Pancreas (tissue), 10 donors: ENCODE data around the gene FBXO34. TPM values are rescaled to one million over a fixed set of nuclear protein-coding genes. Genes with fewer than 3 reads are reported as not detected.
"Not testable (repeated sequence)": the region's sequence is repeated elsewhere in the genome, so short reads cannot be mapped to it uniquely, and the experiment has no call there.

Experiments
- ATAC-seq, 4 donors: fragments of 200-7000 bp; cut with Tn5 transposase; one replicate each; pipeline versions ENCODE4 v1.8.0 to v1.9.1; 2020; ENCODE audit warnings: mild to moderate bottlenecking in 4 of 4, moderate library complexity in 4 of 4
- DNase-seq, 6 donors: peaks; one replicate each; pipeline ENCODE4 v3.0.0-alpha.2; 2020
- FAIRE-seq: peaks from 2 replicates; lab custom pipeline; 2012; peaks lifted over from hg19 to GRCh38; lab: Jason Lieb, UNC
- H3K27ac ChIP-seq, 4 donors: fragments of 200-600 bp; sonication (generic); 1 replicate in 3 of 4; 2 replicates in 1 of 4; pipeline versions ENCODE4 v1.5.0 to v1.8.0; 2020
- H3K27me3 ChIP-seq, 4 donors: fragments of 200-600 bp; one replicate each; pipeline ENCODE4 v1.8.0; 2021
- H3K36me3 ChIP-seq, 3 donors: fragments of 200-600 bp; sonication (generic) in 1 of 3; one replicate each; pipeline versions ENCODE4 v1.5.0 to v1.8.0; 2020 to 2021
- H3K4me1 ChIP-seq, 3 donors: fragments of 200-600 bp; one replicate each; pipeline ENCODE4 v1.8.0; 2021
- H3K4me3 ChIP-seq, 4 donors: fragments of 200-600 bp; sonication (generic) in 2 of 4; one replicate each; pipeline versions ENCODE4 v1.5.0 to v1.8.0; 2020 to 2021
- H3K9me3 ChIP-seq, 4 donors: fragments of 200-600 bp; one replicate each; pipeline ENCODE4 v1.8.0; 2021
- CTCF ChIP-seq, 4 donors: fragments of 200-600 bp; sonication (generic) in 3 of 4; IDR thresholded peaks; one replicate each; pipeline versions ENCODE4 v1.5.0 to v1.8.0; 2021; ENCODE audit warnings: antibody characterized with exemption in 4 of 4
- whole genome bisulfite sequencing, 2 donors: extraction: QIAGEN DNeasy Blood & Tissue Kit; methylation state at CpG; one replicate each; pipeline ENCODE4 v1.1.7; 2013; 5-methylcytosine and 5-hydroxymethylcytosine counted together
- intact Hi-C, 3 donors: fragments of 100-400 bp; cut with DNase I; formaldehyde crosslinking; loops; one replicate each; pipeline versions ENCODE4 v1.11.1 to v1.14.2; 2022
- polyA plus RNA-seq, 2 donors: library from polyadenylated mRNA; stranded (reverse); fragments of 200-250 nt; gene quantifications; one replicate each; pipeline ENCODE4 v1.2.3, GENCODE V29; 2013
- total RNA-seq, 6 donors: library from RNA; stranded (reverse); fragmentation: NEBNext Ultra II Directional in 4 of 6; extraction: Animal tissue kit (Norgen Biotek cat#: 25700) in 4 of 6; gene quantifications; one replicate each; pipeline versions ENCODE4 v1.2.1 to v1.2.4, GENCODE V29; 2021 to 2023
- donor health status: healthy with polysubstance abuse.
- donor health status: DM: no; HTN: no; CAD: no; lungs with moderate emphysema.
- donor health status: DM: no; HTN: no; CAD: no.
- donor health status: control.
- donor health status: control.
- donor health status: Bipolar disorder and iron deficiency.
- donor health status: DM: yes; HTN: yes; CAD: no.
- donor health status: DM: no; HTN: no; CAD: no.
- donor health status: DM: no; HTN: no; CAD: no.
- donor health status: DM: yes; HTN: yes; CAD: no.

The FBXO34 gene
- total and polyA plus RNA-seq, 8 donors: 4.6 to 19.7 (median 9.4) TPM

GRCh38 chr14:55382483-55382882, 111.3 kb downstream of the FBXO34 start:
- Histone ChIP-seq H3K27me3 (no peaks in the 10 kb centered on the region), H3K4me3 (no peak overlapping the region), H3K9me3 (no peaks in the 10 kb centered on the region), H3K27ac (no peak overlapping the region), H3K36me3 (peaks cover 0 to 40% (median 4%) of the 10 kb centered on the region in 3 donors), H3K4me1 (no peaks in the 10 kb centered on the region)
- intact Hi-C loops: no loop called here
- TF ChIP-seq CTCF (IDR thresholded peaks at IDR 0.05): no peak
- ATAC-seq (no peak), DNase-seq (no peak), FAIRE-seq (no peak)
- 86 to 89% methylated on average over 4 of the region's 4 CpGs for WGBS, 2 donors

- ATAC-seq, intact Hi-C loops, H3K27me3 ChIP-seq, H3K4me3 ChIP-seq, H3K4me1 ChIP-seq, H3K27ac ChIP-seq, DNase-seq, H3K9me3 ChIP-seq, FAIRE-seq: not testable (repeated sequence)
- WGBS, 2 donors: 80 to 86% methylated on average over 10 of the region's 10 CpGs
- peaks cover 0 to 35% (median 4%) of the 10 kb centered on the region in 3 donors for H3K36me3 ChIP-seq
These were observed 111.8 kb downstream of the FBXO34 start for GRCh38 chr14:55383056-55383466.

GRCh38 chr14:55383541-55384140, 112.4 kb downstream of the FBXO34 start:
- Histone ChIP-seq H3K9me3 (no peaks in the 10 kb centered on the region), H3K36me3 (peaks cover 0 to 35% (median 4%) of the 10 kb centered on the region in 3 donors), H3K27me3 (no peaks in the 10 kb centered on the region), H3K4me3 (no peak overlapping the region), H3K4me1 (no peaks in the 10 kb centered on the region), H3K27ac (no peak overlapping the region)
- 64 to 76% methylated on average over 5 of the region's 5 CpGs for WGBS, 2 donors
- FAIRE-seq (no peak), DNase-seq (no peak), ATAC-seq (no peak)
- no peak for TF ChIP-seq CTCF (IDR thresholded peaks at IDR 0.05)
- intact Hi-C loops: no loop called here

- Histone ChIP-seq H3K27ac (no peak overlapping the region), H3K4me3 (no peak overlapping the region), H3K27me3 (no peaks in the 10 kb centered on the region), H3K4me1 (no peaks in the 10 kb centered on the region), H3K36me3 (peaks cover 0 to 31% (median 4%) of the 10 kb centered on the region in 3 donors), H3K9me3 (no peaks in the 10 kb centered on the region)
- ATAC-seq (no peak), DNase-seq (no peak), FAIRE-seq (no peak)
- no peak for TF ChIP-seq CTCF (IDR thresholded peaks at IDR 0.05)
- intact Hi-C loops: no loop called here
- WGBS, 2 donors: 86 to 88% methylated on average over 3 of the region's 3 CpGs
These were observed 113.3 kb downstream of the FBXO34 start for GRCh38 chr14:55384536-55384935.

GRCh38 chr14:55386037-55386808, 115.0 kb downstream of the FBXO34 start:
- Histone ChIP-seq H3K9me3 (no peaks in the 10 kb centered on the region), H3K27me3 (no peaks in the 10 kb centered on the region), H3K4me1 (no peaks in the 10 kb centered on the region), H3K4me3 (no peak overlapping the region), H3K27ac (no peak overlapping the region), H3K36me3 (peaks cover 0 to 18% (median 0%) of the 10 kb centered on the region in 3 donors)
- DNase-seq: no peak
- TF ChIP-seq CTCF (IDR thresholded peaks at IDR 0.05): no peak
- no peak for ATAC-seq
- 81 to 84% methylated on average over 6 of the region's 6 CpGs for WGBS, 2 donors
- intact Hi-C loops: no loop called here
- FAIRE-seq: no peak
